HG03039 (cell line): ENCODE measurements around the gene PARVB.
"Not testable (repeated sequence)": the region's sequence is repeated elsewhere in the genome, so short reads cannot be mapped to it uniquely, and the experiment has no call there.

Source experiments
- ATAC-seq: cut with Tn5 transposase; IDR thresholded peaks from one replicate; pipeline ENCODE4 v1.9.1; 2021; ENCODE audit warnings: mild to moderate bottlenecking, moderate library complexity; ENCODE audit not compliant: unreplicated experiment

PARVB gene

DNA sequence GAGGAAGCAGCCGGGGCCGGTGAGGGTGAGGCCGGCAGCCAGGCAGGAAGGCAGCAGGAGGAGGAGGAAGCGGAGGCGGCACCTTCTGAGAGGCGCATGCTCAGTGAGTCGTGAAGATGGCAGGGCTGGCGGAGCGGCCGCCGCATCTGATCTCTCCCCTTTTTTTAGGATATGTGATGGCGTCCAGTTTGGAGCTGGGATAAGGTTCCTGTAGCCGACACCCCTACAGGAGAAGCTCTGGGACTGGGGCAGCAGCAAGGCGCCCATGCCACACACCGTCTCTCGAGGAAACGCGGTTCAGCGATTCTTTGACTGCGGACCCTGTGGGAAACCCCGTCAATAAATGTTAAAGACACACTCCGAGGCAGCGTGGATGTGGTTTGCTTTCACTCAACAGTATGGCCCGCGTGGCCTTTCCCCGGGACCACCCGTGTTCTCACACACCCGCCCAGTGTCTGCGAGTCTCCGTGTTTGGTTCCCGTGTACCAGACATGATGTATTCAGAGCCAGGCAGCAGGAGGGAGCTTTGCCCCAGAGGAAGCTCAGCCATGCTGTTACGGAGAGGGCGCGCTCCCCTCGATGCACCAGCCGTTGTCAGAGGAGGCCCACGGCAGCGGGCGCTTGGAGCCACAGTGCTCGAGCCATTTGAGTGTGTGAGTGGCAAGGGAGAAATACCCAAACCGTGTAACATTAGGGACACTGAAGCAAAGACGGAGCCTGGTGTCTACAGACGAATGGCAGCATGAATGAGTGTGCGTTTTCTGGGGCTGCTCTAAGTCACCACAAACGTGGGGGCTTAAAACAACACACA lies 27.7 kb upstream of the PARVB start:
- ATAC-seq, result peak; percentile 63

DNA sequence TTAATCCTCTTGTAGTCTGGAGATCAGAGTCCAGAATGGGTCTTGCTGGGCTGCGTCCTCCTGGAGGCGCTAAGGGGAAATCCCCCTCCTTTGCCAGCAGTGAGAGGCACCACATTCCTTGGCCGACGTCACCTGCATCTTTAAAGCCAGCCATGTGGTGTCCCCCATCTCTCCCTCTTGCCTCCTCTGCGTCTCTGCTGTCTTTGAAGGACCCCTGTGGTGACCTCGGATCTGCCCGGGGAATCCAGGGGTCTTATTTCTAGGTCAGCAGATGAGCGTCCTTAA lies 27.2 kb upstream of the PARVB start:
- no peak for ATAC-seq

DNA sequence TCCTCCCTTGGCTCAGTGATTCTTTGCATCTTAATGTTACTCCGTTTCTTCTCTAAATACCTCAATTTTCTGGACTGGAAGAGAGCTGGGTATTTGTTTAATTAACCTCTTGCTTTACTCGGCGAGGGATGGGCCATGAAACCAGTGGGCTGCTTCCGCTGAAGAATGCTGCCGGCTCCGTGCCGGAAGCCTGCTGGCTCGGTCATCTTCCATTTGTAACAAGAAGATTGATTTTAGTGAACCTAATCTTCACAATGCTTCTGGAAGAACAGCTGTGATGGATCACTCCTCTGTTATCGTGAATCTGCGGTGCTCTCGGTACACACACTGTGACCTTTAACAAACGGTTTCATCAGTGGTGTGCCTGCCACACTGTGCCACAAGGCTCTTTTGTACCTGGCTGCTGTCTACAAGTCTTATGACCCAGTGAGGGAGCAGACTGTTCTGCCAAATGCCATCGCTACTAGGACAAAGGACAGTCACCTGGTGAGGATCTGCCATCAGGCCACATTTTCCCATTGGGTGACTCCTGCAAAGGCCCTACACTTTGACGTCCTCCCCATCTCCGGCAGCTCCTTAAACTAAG lies 25.3 kb upstream of the PARVB start:
- no peak for ATAC-seq

DNA sequence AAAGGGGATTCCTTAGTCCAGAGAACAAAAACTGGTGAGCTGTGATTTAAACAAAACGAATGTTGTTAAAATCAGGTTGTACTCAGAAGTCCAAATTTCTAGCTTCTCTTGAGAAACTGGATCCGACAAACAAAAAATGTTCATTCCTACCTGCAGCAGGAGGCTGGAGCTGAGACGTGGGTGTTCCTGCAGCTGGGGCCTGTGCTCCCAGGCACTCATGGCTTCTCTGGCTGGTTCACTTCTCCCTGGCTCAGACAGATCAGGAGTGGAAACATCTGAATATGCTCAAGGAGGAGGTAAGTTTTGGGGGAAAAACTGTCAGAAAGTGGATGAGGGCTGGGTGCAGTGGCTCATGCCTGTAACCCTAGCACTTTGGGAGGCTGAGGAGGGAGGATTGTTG lies 24.7 kb upstream of the PARVB start:
- no peak for ATAC-seq

DNA sequence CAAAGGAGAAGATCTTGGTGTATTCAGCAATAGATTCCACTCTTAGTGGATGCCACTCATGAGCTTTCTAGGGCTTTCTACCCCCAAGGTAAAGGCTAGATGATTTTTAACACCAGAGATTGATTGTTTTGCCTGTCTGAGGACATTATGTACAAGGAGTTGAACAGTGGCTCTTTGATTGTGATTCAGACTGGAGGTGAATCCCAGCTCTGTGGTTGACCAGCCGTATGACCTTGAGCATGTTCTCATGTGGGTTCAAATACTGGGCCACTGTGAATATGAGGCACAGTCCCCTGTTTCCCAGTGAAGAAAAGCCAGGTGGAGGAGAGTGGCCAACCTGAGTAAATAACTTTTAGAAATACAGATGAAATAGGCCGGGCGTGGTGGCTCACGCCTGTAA lies 24.0 kb upstream of the PARVB start:
- no peak for ATAC-seq

DNA sequence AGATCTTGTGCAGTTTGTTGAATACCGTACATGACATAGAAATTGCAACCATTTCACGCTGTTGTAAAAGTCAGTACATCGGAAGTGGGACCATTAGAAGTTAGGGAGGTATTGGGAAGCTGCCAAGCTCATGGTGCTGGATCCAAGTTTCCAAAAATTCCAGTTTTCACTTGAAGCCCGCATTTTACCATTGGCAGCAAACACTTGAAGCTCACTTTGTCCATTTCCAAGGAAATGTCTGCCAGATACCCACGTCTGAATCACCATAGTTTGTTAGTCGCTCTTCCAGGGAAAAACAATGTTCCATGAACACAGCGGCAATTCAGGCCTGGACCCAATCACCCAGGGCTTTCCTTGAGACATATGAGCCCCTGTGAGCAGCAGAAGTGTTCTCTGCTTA lies 22.6 kb upstream of the PARVB start:
- ATAC-seq, result no peak

DNA sequence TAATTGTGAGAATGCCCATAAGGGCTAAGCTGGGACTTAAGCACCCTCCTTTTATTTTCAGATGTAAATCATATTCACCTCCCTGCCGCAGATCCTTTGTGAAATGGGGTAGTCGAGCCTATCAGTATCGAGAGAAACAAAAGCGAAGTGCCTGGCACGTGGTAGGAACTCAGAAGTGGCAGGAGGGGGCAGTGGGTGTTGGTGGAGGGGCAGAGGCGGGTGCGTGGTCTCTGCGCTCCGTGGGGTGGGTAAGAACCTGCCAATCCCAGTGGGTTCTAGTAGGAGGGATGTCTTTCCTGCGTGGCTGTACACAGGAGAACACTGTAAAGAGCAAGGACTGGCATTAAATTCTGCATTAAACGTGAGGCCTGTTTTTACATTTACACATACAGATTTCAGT lies 21.8 kb upstream of the PARVB start:
- ATAC-seq, result no peak

DNA sequence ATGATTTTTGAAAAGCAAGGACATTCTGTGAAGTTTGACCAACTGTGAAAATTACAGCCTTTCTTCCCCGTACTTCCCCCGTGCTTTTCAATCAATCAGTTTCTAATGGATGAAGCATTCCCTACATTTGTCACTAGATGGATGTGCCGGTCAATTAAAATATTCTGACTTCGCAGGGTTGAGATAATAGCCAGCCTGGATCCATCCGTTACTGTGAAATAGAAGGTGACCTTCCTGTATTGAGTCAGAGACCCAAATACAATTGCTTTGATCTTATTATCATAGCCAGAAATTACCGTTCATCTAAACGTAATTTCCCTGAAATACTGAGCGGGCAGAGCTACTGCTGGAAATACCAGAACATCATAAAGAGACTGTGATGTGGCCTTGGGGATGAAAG lies 21.1 kb upstream of the PARVB start:
- no peak for ATAC-seq

DNA sequence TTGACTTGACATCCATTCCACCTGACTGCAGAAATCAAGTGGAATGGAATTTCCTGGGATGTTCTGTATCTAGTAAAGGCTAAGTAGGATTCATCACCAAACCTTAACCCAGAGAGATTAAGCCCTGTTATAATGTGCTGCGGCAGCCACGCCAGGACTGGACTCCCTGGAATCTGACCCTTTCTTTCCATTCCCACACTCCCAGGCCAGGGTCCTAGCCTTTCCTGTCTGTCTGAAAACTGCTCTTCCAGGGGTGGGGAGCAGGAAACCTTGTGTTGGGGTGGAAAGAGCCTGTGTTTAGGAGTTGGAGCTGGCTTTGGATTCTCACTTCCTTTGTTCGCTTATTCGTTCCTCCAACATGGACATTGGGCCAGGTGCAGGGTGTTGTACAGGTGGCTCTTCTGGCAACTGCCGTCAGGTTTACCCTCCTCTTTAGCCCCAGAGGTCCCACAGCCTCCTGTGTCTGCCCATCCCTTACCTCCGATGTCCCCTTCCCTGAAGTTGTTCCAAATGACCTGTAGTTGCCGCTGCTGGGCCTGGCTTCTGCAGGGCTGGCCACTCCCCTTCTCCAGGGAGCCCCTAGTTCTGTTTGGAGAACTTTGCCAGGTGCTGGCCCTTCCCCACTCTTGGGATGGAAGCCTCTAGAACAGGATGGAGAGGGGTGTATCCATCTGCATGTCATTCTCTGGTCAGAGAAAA lies 20.5 kb upstream of the PARVB start:
- ATAC-seq, result no peak

DNA sequence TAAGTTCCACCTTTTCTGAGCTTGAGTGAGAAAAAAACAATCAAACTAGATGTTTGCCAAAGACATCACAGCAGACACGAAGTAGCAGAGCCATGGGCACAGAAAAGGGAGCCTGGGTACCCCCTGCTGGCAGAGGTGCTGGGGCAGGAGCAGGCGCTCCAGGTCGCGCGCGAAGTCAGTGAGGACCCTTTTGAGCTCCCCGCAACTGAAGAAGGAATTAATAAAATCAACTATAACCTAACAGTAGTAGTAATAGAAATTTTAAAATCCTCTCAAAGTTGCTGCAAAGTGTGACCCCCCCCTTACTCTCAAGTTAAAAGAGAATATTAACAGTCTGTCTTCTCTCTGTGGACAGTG lies 20.0 kb upstream of the PARVB start:
- no peak for ATAC-seq

DNA sequence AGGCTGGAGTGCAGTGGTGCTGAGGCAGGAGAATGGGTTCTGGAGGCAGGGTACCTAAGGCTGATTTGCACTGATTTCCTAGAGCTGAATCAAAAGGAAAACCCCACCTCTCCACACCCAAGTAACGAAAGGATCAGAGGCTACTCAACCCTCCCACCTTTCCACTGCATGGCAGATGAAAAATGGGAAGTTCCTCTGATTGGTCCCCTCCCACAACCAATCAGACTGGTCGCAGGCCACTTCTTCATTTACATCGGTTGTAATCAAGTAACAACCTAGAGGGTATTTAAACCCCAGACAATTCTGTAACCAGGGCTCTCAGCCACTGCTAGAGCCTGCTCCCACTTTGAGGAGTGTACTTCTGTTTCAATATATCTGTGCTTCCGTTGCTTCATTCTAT lies 18.6 kb upstream of the PARVB start:
- no peak for ATAC-seq

DNA sequence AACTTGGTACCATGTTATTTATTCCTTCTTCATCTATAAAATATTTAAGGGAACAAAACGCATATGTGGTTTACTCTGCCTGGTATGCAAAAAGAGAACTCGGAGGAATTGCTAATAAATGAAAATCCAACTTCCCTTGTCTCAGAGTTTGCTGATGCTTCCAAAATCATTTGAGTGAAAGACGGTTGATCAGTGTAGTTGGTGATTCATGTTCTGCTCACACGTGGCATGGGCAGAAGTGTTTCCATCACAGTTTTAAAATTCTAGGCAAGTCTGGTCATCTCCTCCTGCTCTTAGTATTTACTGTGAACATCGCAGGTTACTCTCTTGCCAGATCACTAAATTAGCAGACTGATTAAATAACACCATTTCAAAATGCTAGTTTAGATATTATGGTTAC lies 11.9 kb upstream of the PARVB start:
- ATAC-seq, result no peak

DNA sequence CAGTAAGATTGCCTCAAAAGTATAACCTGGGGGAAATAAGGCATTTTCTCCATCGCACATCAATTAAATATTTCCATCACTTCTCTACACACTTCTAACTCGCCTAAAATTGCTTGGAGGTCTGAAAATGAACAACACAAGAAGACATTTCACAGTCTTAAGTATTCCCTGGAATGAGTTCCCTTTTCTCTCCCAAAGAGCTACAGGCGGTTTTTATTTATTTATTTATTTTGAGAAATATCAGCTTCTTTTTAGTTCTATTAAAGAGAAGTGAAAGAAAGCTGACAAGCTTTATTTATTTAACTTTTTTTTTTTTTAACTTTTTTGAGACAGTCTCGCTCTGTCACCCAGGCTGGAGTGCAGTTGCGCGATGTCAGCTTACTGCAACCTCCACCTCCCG lies 11.5 kb upstream of the PARVB start:
- no peak for ATAC-seq

DNA sequence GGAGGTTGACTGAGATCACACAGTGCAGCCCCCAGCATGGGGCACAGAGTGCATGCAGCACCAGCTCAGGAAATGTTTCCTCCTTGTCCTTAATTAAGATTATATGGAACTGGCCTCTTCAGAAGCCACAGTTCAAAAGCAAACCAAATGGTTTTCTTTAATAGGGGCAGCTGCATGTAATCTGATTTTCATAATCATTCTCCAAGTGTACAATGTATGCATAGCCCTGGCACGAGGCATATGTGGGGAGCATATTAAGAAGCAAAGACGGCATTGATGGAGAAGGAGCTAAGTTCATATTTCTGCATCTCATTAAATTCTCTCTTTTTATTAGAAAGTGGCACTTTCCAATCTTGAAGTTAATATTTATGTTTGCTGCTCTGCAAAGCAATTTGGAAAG lies 9.9 kb upstream of the PARVB start:
- ATAC-seq, result no peak

DNA sequence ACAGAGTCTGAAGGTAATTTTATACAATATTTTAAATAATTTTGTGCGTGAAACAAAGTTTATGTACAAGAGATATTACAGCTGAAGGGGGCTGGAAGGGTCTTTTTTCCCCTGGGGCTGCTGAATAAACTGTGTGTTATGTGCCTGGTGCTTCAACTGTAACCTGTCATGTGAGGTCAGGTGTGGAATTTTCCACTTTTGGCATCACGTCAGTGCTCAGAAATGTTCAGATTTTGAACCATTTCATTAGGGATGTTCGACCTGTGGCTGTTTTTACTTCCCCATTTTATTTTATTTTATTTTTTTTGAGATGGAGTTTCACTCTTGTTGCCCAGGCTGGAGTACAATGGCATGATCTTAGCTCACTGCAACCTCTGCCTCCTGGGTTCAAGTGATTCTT lies 7.5 kb upstream of the PARVB start:
- not testable (repeated sequence) for ATAC-seq

DNA sequence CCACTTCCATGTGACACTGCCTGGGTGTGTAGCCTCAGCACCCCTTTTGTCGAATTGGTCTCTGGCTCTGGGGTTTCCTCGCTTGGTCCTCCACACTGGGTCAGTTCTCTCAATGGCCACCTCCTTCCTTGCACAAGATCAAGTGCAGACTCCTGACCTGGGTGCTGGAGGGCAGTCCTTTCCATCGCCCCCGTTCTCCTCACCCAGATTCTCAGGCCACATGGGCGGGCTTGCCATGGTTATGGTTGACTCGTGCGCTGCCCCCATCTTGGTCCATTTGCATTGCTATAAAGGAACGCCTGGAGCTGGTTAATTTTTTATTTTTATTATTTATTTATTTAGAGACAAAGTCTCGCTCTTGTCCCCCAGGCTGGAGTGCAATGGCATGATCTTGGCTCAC lies 5.5 kb upstream of the PARVB start:
- no peak for ATAC-seq

DNA sequence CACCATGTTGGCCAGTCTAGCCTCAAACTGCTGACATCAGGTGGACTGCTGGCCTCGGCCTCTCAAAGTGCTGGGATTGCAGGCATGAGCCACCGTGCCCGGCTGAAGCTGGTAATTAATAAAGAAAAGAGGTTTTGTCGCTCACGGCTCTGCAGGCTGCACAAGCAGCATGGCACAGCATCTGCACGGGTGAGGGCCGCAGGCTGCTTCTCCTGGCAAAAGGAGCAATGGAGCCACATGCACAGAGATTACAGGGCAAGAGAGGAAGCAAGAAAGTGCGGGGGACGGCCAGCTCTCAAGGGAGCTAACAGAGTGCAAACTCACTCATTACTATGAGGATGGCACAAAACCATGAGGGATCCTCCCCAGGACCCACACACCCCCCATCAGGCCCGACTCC lies 4.7 kb upstream of the PARVB start:
- no peak for ATAC-seq

DNA sequence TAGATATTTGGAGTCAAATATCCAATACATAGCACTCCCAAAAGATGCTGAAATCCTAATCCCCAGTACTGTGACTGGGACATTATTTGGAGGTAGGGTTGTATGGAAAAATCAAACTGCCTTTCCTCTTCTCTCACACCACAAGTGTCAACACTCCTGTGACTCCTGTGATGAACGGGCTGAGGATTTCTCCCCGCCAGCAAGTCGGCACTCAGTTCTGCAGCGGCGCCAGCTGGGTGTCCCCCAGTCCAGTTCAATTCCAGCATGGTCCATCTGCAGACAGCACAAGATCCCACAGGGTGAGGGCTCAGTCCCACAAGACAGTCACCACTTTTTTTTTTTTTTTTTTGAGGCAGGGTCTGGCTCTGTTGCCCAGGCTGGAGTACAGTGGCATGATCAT lies 4.3 kb upstream of the PARVB start:
- no peak for ATAC-seq

DNA sequence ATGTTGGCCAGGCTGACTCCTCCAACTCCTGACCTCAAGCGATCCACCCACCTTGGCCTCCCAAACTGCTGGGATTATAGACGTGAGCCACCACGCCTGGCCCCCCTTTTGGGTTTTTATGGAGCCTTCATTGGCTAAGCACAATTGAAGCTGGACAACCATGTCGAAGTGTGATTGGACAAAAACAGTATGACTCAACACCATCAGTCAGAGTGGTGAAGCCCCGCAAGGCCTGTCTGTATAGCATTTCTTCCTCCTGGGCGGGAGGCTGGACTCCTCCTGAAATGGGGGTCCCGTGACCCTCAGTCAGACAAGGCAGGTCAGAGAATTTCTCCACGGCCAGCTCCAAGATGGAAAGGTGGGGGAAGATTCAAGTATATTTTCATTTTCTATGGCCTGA lies 3.1 kb upstream of the PARVB start:
- no peak for ATAC-seq

DNA sequence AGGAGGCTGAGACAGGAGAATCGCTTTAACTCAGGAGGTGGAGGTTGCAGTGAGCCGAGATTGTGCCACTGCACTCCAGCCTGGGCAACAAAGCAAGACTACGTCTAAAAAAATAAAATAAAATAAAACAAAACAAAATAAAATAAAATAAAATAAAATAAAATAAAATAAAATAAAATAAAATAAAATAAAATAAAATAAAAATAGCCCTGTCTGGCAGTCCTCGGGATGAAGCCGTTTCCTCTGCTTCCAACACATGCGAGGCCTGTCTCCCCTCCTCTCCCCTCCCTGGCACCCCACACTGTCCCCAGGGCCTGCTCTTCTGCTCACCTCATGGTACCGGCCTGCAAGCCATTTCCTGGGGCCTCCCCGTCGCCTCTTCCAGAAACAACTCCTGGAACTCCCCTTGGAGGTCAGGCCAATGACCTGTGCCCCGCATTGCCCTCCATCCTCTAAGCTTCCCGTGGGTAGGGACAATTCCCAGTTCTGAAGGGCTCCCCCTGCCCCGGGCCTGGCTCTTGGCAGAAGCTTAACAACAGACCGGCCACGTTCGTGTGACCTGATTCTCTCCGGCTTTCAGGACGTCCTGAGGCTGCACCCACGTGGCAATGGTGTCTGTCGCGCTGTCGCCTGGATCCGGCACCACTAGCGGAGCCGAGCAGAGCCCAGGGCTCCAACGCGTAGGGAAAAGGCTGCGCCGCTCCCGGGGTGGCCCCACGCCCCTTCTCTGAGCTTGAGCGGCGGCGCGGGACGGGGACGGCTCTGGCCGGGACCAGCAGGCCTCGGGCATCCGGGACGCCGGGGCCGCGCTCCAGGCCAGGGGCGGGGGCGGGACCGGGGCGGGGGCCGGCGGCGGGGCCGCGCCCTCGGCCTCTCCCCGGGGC lies 456 bp upstream of the PARVB start:
- no peak for ATAC-seq

DNA sequence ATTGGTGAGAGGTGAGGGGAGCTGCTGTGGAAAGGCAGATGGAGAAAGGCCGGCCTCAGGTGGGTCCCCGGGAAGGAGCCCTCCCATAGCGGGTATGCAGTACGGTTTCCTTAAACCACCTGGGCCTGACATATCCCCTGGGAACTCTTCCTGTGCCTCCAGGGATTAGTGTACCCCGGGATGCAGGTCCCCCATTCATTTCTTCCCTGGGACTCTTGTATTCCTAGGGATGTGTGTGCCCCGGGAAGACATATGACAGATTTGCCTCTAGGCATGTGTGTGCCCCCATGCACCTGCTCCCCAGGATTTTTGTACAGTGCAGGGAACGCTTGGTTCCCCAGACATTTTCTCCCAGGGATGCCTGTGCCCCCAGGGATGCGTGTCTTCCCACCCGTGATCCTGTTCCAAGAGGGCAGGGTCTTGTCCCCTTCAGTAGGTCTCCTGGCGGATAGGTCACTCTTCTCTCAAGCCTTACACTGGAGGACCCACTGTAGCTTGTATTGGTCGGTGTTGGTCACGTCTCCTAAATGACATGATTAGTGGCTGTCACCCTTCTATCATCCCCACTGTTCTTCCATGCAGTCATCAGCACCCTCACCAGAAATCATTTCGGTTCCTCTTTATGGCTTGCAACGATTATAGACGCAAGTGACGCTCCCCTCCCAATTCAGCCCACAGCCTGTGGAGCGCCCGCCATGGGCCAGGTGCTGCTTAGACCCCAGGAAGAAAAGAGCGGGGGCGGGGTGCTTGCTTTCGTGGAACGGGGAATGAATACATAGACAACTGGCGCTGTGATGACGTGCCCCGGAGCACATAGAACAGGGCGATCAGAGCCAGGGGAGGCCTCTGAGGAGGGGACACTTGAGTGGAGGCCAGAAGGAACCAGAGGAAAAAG lies 1.3 kb downstream of the PARVB start:
- peak; percentile 40 for ATAC-seq
